COLO829 (cell line): ENCODE results near the gene PLA2G4A.

ENCODE experiments used
- DNase-seq: peaks from one replicate; pipeline ENCODE4 v3.0.0; 2012; ENCODE audit warnings: low spot score

The PLA2G4A gene

DNA sequence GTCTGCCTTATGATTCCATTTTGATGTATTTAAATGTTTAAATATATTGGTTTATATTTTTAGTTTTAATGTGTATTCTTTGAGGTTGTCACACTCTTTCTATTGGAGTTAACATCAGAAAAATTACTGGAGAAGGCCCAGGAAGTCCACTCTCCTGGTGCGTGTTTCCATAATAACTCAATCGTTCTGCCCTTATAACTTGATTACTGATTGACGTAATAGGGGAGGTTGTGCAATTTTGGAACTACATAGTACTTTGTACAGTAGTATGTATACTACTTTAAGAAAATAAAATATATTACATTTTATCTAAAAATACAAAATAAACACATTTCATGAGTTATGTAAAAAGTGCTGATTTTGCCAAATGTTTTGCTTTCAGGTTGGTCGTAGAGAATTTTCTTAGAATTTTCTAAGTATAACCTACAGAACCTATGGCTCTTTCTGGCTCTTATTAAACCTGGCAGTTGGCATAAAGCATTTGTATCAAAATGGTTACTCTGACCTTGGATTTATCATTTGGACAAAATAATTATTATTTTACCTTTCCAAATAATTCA lies 5.7 kb downstream of the PLA2G4A start:
- DNase-seq = no peak

DNA sequence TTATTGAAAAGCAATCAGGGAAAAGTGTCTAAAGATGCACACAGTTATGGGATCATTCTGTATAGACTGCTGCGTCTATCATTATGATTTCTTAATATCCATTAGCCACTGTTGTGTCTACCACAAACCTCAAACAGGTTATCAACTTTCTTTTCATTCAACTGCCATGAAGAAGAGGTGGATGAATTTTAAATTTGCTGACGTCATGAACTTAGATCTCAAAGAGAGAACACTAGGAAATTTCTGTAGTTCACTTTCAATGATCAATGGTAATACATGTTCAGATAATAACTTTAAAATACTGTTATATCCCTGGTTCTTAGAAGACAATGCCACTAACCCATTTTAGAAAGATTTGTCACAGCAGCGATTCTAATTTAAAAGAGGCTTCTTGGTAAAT lies 6.7 kb downstream of the PLA2G4A start:
- no peak for DNase-seq

DNA sequence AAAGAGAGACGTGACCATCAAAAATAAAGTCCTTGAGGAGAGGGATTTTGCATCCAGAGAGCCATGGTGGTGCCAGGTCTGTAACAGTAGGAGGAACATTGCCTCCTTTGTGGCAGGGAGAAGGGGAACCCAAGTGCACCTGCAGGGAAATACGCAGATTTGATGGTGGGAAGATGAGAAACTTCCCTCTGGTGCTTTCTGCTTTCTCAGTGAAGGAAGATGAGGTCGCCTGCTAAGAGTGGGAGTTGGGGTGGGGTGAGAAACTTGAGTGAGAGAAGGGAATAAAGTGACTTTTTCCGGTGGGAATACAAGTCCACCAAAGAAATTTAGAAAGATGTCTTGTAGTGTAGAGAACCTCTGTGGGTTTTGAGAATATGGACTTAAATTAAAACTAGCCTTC lies 9.1 kb downstream of the PLA2G4A start:
- no peak for DNase-seq

DNA sequence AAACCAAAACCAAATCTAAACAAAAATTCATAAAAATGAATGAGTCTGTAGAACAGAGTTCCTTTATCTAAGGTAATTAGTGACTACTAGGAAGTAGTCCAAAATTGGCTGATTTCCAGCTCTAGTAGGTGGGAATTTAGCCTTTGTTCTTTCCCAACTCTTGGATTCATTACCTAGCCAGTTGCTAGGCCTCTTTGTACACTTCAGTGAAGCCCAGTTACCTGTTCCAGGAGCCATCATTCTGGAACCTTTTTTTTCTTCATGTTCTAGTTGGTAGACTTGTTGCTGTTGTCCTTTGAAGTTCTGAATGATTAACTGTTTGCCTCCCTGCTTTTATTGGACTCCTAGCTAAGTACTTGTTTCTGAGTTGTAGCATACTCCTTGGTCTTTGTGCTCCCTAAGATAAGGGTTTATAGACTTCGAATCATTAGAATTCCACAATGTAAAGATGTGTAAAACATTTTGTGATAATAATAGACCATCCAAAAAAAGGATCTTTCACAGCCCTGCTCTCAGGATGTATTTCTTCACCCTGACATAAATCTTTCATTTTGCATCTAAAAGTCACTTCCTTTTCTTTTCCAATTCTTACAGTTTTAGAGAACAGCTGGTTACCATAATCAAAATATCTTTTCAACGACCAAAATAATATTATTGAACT lies 9.8 kb downstream of the PLA2G4A start:
- DNase-seq = peak; percentile 21

DNA sequence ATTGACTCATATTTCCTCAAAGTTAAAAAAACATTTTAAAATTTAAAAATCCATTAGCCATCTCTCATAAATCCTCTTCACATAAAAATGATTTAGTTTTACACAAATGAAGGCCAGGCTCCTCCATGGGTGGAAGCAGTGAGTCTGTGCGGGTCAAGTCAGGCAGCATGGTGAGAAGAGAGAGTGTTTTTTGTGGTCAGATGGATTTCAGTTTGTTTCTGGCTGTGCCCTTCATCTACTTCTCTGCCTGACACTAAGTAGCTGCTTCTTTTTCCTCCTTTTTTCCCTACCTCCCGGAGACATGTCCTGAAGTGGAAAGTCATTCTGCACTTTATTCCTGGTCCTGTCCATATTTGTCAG lies 10.3 kb downstream of the PLA2G4A start:
- DNase-seq = no peak

DNA sequence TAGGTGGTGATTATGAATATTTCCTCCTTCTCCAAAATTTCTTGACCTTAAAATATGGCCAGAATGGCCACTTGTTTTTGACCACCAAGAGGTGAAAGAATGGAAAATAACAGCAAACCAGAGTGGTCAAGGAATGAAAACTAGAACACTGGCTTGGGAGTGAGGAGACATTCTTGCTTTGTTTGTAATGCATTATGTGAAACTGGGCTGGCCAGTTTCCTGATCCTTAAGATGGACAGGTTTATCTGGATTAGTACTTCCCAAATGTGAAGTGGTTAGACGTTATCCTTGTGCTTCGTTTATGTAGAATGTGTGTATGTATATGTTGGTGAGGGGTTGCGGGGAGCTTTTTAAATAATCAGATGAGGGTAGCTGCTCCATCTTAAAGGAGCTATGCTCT lies 12.8 kb downstream of the PLA2G4A start:
- no peak for DNase-seq

DNA sequence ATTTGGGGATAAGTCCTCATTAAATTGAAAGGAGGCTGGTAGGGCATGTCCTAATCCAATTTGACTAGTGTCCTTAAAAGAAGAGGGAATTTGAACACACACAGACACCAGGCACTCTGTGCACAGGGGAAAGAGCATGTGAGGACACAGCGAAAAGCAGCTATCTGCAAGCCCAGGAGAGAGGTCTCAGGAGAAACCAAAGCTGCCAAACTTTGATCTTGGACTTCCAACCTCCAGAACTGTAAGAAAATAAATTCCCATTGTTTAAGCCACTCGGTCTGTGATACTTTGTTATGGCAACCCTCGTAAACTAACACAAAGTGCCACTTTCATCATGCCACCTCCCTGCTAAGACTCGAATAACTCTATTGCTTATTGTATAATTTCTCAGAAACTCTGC lies 13.8 kb downstream of the PLA2G4A start:
- no peak for DNase-seq

DNA sequence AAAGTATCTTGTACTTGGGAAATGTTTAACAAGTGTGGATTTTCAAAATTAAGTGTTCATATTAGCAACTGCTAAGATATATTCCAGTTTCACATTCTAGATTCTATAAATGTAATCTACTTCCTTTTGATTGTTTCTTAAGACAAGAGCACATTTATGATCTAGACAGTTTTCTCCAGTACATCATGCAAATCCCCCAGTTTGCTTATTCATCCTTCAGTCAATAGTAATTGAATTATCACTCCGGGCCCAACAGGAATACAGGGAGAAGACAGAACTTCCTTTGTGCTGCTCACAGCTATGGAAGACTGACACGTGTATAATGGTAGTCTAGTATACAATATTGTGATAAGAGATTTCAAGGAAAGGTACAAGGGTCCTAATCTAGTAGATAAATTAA lies 14.5 kb downstream of the PLA2G4A start:
- DNase-seq = peak; percentile 81

DNA sequence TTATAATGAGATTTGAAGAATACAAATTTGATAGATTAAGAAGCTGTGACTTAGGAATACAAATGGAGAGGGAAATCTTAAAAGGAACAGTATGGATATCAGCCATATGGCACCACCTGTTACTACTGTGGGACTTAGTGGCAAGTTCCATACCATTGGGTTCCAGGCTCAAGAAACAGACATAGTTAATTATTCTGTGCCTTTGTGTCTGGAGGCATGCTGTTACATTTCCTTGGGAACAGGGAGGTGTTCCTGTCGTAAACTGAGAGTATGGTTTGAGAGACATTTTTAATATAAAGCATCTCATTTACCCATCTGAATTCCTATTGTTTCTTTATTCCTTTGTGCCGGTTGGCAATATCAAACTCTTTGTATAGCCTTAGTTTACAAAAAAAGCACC lies 15.2 kb downstream of the PLA2G4A start:
- DNase-seq = no peak

DNA sequence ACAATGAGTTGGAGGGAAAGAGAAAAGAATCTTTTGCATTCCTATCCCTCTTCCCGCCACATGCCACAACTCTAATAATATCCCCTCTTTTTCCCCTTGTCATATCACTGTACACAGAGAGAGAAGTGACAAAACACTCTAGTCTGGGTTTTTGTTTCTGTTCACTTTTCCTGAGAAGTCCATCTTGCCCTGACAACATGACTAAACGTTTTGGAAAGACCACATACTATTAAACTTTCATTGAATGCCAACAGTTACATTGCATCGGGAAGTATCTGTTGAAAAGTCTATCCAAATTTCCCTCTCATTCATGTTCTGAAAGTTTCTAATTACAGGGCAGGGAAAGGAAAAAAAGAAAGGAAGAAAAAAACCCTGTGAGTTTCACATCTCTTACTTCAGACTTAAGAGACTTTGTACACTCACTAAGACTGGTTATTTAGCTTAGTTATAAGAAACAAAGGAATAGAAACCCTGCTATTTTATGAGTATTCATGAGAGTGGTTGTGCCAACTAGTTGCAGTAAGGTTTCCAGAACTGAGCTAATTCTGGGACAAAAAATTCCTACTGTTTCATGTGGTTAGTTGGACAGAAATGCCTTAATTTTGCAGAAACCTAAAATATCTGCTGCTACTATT lies 16.9 kb downstream of the PLA2G4A start:
- DNase-seq = no peak

DNA sequence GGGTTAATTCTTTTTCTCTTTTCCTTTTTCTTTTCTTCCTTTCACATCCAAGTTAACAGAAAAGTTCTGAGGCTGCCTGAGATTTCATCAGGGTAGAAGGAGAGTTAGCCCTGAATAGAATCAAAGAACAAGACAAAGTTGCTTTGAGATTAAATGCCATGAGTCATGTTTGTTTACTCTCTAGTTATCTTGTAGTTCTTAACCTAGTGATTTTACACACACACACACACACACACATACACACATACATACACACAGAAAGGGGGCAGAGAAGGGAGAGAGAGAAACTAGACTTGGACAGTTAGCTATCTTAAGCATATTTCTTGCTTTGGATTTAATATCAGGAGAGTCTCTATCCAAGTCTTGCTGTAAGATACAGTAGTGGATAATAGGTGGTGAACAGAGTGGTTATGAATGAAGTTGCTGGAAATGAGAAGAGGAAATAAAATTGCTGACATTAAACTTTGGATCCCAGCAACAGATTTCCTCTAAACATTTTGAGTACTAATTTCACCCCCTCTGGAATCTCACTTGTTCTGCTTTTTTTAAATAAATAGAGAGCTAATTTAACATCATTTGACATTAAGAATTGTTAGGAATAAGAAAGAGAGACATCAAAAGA lies 19.9 kb downstream of the PLA2G4A start:
- peak; percentile 84 for DNase-seq

DNA sequence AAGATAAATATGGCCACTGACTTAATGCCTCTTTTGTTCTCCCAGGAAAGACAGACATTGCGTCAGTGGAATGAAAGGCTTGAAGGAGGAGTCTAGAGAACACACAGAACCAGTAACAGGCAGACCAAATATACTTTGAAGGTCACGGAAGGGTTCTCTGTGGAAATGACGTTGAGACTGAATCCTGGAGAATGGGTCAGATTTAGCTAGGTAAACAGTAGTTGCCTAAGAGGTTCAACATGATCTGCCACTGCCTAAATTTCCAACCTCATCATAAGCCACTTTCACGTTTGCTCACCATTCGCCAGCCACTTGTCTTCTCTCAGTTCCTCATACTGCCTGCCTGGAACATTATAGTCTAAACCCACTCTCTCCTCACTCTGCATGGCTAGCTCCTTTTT lies 20.5 kb downstream of the PLA2G4A start:
- DNase-seq = peak; percentile 91

DNA sequence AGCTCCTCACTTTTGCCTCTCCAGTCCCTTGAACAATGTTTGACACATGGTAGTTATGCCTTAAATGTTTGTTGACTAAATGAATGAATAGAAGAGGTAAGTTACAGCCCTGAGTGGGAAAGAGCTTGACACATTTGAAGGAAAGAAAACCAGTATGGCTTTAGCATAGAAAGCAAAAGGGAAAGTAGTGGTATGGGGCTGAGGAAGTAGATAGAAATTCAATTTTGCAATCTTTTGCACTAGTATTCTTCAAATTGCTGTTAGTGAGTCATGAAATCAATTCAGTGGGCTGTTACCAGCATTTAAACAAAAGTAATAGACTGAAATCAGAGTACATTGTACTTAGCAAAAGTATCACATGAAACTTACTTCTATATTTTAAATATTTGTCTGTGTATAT lies 21.1 kb downstream of the PLA2G4A start:
- no peak for DNase-seq

DNA sequence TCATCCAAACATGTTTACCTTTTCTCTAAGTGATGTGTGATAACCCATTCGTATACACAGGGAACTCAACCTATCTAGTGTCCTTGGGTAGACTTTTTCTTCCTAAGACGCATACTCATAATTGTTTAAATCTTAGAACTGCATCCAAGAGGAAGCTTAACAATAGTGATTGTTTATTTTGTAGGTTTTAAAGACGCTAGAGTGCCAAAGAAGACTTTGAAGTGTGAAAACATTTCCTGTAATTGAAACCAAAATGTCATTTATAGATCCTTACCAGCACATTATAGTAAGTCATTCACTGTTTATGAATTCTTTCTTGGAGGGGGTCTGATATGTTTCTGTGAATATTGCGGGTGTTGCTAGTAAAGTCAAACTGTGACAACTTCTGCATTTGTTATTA lies 25.4 kb downstream of the PLA2G4A start:
- DNase-seq = no peak

DNA sequence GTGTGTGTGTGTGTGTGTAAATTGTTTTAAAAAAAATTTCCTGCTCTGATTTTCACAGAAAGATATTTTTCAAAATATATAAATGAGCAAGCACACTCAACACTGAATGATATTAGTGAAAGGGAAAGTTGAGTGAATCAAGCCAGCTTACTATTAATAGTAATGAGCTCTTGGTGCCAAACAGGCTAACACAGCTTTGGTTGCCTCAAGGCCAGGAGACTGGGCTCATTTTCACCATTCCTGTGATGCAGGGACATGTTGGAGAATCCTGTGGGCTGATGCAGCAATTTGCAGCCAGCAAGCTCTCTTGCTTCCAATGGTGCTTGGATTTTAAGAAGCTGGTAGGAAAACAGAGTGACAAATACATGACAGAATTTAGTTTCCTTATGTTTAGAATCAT lies 30.2 kb downstream of the PLA2G4A start:
- DNase-seq = no peak

DNA sequence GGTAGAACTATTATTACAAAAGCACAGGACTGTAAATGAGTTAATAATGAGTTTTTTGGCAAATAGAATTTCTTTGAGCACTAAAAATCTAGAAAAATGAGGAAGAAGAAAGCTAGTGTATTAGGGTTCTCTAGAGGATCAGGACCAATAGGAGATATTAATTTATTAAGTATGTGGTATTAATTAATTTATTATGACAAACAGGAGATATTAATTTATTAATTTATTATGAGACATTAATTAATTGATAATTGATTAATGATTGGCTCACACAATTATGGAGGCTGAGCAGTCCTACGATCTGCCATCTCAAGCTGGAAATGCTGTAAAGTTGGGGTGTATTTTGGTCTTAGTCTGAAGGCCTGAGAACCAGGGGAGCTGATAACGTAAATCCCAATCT lies 31.2 kb downstream of the PLA2G4A start:
- DNase-seq = no peak

DNA sequence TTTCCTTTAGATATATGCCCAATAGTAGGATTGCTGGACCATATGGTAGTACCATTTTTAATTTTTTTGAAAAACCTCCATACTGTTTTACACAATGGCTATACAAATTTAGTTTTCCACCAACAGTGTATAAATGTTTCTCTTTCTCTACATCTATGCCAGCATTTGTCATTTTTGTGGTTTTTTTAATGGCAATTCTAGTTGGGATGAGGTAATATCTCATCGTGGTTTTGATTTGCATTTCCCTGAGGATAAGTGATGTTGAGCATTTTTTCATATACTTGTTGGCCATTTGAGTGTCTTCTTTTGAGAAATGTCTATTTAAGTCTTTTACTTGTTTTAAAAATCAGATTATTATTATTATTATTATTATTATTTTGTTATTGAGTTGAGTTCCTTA lies 35.5 kb downstream of the PLA2G4A start:
- DNase-seq = no peak

DNA sequence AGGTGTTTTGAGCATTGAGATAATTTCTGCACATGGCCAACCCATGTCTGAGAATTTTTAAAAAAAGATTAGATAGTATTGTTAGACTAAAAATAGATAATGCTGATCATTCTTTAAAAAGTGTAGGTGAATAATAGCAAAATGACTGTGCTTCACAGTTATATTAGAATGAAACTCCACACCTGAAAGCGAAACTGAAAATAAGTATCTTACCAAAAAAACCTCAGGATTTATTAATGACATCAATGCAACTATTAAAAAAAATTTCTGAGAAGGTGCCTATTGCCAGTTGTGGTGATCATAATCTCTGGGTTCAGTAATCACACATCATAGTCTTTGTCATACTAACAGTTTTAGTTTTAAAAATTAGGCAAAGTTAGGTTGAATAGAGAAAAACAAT lies 36.5 kb downstream of the PLA2G4A start:
- no peak for DNase-seq

DNA sequence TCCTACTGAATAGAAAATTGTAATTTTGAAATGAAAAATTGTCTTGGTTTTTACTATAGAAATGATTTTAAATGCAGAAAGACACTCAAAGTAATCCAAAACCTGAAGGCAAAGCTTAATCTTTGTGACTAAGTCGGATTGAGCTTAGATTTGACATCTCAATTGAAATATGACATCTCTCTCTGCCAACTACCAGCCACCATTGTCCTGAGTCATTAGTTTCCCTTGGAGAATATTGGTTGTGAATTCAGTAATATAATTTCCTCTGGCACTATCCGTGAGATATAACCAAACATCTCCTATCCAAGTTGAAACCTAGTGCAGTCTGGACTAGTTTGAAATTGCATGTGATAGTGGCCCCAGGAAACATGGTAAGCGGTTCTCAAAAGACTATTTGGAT lies 37.1 kb downstream of the PLA2G4A start:
- DNase-seq = no peak

DNA sequence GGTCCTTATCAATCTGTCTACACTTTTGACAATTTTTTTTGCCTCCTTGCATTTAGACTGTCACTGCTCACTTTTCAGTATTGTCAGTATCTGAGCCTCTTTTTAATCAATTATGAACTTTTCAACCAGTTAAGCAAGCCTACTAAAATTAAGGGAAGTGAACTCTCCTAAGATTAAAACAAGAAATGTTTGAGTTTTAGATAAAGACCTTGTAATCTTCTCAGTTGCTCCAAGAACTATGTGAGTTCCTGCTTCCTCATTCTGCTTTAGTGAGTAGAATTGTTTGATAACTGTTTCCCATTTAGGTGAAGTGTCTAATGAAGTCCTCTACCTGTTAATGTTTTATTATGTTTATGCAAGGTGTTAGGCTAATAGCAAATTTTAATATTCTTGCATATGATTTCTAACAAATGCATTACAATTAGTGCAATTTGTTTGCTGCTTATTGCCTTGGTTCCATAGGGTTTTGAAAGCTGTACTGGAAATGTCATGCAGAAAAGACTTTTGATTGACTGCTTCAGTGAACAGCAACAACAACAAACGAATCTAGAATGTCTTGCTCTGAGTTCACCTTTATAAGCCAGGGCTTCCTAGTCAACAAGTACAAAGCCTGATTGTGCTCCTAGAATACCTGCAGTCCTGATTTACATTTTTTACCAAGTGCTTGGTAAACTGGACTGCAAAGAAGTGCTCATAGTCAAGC lies 40.9 kb downstream of the PLA2G4A start:
- DNase-seq = no peak

DNA sequence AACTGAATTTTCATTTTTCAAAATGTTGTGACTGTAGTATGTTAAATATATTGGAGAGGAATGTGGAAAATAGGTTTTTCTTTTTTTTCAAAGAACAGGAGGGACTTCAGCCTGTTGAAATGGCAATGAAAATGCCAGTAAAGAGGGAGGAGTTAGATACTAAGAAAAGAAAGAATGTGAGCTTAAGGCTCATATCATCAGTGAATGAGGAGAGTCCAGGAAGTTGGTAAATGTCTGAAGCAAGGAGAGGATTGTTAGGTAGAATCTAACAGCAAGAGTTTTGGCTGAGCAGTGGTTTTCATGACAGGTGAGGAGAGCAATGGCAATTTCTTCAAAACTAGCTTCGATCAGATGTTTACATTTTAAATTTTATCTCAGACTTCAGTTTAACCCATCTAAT lies 43.0 kb downstream of the PLA2G4A start:
- DNase-seq = no peak

DNA sequence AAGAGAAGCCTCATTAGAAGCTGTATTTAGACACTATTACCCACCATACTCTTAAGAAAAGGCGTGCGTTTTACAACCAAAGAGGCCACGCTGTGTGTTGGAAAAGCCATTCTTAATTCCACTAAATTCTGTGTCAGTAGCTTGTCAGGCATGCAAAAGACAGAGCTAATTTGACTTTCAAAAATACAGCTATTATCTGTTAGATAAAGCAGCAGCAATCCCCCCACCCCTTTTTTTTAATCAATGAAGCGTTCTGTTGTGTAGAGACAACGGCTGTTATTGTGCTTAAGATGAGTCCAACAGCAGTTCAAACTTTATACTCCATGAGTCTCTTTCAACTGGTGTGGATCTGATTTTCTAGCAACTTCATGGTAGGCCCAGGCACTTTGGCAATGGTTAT lies 43.5 kb downstream of the PLA2G4A start:
- peak; percentile 72 for DNase-seq

DNA sequence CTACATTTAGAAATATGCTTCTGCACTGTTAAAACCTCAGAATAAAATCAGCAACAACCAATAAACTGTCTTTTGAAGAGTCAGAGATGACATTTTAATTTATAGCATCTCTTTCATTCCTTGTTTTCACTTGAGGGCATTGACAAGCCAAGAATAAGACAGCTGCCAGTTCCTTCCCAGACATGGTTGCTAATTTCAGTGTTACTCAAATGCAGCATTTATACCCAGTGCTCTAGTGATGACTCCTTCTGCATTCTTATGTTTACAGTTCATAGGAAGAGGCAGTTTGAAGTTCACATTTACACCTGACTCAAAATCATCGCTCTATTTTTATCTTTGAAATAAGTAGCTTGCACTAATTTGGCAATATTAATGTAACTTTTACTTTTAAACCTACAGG lies 44.9 kb downstream of the PLA2G4A start:
- DNase-seq = no peak
